ENCODE results near the gene ZNF282. TPM values are rescaled to one million over a fixed set of nuclear protein-coding genes. Genes with fewer than 3 reads are reported as not detected.

ZNF282 gene
- total RNA-seq, 1 experiment from 2014 or later: 39.0 TPM

DNA sequence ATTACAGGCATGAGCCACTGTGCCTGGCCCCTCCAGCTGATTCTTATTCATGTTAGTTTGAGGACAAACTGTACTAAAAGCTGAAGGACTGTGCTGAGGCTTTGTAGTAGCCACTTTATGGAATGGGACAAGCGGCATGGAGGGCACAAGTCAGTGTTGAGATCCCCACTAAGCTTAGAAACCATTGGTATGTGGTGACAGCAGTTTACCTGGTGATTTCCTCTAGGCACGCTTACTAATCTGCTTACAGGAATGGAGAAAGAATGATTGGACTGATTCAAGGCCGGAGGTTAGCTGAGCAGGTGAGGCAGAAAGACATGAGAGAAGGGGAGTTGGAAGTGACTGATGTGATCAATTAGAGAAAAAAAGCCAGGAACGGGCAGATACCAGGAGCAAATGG is 44.4 kb upstream of the ZNF282 start:
- Histone ChIP-seq H3K27ac (ENCODE audit: insufficient read length, low read depth, low read length) (no peak overlapping the region), H3K14ac (ENCODE audit: insufficient read depth, low read length) (no peak overlapping the region), H3K18ac (ENCODE audit: insufficient read length, low read depth, low read length) (no peak overlapping the region), H3K4me2 (ENCODE audit: insufficient read depth, insufficient read length, low read length) (no peak overlapping the region), H3K56ac (ENCODE audit: insufficient read length, low read depth, low read length) (no peak overlapping the region), H4K8ac (replicated peaks; ENCODE audit: insufficient read length, low read depth, low read length) (no peak overlapping the region), H3T11ph (ENCODE audit: low read length) (no peak overlapping the region), H2AK5ac (ENCODE audit: insufficient read length, low read length) (no peak overlapping the region), H2AFZ (ENCODE audit: low read length) (no peak overlapping the region), H2BK120ac (ENCODE audit: low read depth, low read length, poor library complexity, severe bottlenecking) (no peak overlapping the region), H4K91ac (ENCODE audit: insufficient read length, low read depth, low read length) (no peak overlapping the region), H3K27me3 (ENCODE audit: insufficient read depth, low read length) (no peaks in the 10 kb centered on the region), H3K79me2 (ENCODE audit: insufficient read depth, low read length) (peaks cover 59% of the 10 kb centered on the region), H3K23me2 (ENCODE audit: insufficient read length, low read depth, low read length, poor library complexity, severe bottlenecking) (peaks cover 9% of the 10 kb centered on the region), H2BK5ac (ENCODE audit: insufficient read length, low read length) (no peak overlapping the region), H2BK20ac (ENCODE audit: low read depth, low read length, poor library complexity, severe bottlenecking) (no peak overlapping the region), H3K23ac (ENCODE audit: insufficient read length, low read depth, low read length) (no peak overlapping the region), H2BK12ac (ENCODE audit: insufficient read length, low read depth, low read length) (no peak overlapping the region), H3K4ac (ENCODE audit: low read depth, low read length) (no peak overlapping the region), H4K5ac (ENCODE audit: insufficient read length, low read depth, low read length) (no peak overlapping the region), H3K4me1 (ENCODE audit: insufficient read depth, low read length) (no peaks in the 10 kb centered on the region; the same call in 1 of the 2 replicates), H3K9ac (ENCODE audit: extremely low read depth, insufficient read length, low read length) (no peak overlapping the region), H3K79me1 (ENCODE audit: insufficient read depth, low read depth, low read length, poor library complexity, severe bottlenecking) (peaks cover 6% of the 10 kb centered on the region), H4K20me1 (ENCODE audit: control insufficient read depth, insufficient read depth, insufficient read length) (no peaks in the 10 kb centered on the region), H3K9me3 (ENCODE audit: control insufficient read depth, low read depth, low read length) (no peaks in the 10 kb centered on the region), H2BK15ac (ENCODE audit: low read depth, low read length) (no peak overlapping the region)
- Mint-ChIP-seq H3K4me3 (peak overlapping the region in 1 of 2 experiments; percentile 11; a peak in 1 of 5 replicates), H3K27me3 (ENCODE audit: low read depth) (no peaks in the 10 kb centered on the region), H3K36me3 (ENCODE audit: insufficient read depth in 1 of 3, low read depth in 3 of 3) (peaks cover 30 to 57% (median 39%) of the 10 kb centered on the region in 3 experiments), H3K9me3 (no peaks in the 10 kb centered on the region), H3K27ac (peak overlapping the region; percentile 10 to 78 (median 29); a peak in 6 of 7 replicates), H3K4me1 (peaks cover 17 to 27% of the 10 kb centered on the region in 2 experiments)
- WGBS (ENCODE audit: extremely low coverage, insufficient read length, low lambda C conversion rate): no CpG with 5 or more reads among the region's 4 CpGs
- TF ChIP-seq, protein P1, sequence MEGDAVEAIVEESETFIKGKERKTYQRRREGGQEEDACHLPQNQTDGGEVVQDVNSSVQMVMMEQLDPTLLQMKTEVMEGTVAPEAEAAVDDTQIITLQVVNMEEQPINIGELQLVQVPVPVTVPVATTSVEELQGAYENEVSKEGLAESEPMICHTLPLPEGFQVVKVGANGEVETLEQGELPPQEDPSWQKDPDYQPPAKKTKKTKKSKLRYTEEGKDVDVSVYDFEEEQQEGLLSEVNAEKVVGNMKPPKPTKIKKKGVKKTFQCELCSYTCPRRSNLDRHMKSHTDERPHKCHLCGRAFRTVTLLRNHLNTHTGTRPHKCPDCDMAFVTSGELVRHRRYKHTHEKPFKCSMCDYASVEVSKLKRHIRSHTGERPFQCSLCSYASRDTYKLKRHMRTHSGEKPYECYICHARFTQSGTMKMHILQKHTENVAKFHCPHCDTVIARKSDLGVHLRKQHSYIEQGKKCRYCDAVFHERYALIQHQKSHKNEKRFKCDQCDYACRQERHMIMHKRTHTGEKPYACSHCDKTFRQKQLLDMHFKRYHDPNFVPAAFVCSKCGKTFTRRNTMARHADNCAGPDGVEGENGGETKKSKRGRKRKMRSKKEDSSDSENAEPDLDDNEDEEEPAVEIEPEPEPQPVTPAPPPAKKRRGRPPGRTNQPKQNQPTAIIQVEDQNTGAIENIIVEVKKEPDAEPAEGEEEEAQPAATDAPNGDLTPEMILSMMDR (conservative IDR thresholded peaks at IDR 0.05): no peak
- DNase-seq: no peak

Data from H9 (cell line).